ENCODE results near the gene ALDH2. TPM values are rescaled to one million over a fixed set of nuclear protein-coding genes. Genes with fewer than 3 reads are reported as not detected.
"Not testable (repeated sequence)": the region's sequence is repeated elsewhere in the genome, so short reads cannot be mapped to it uniquely, and the experiment has no call there.

Gene ALDH2
- total RNA-seq: 100 to 1,000 TPM; 111 to 156 (median 130) TPM

DNA sequence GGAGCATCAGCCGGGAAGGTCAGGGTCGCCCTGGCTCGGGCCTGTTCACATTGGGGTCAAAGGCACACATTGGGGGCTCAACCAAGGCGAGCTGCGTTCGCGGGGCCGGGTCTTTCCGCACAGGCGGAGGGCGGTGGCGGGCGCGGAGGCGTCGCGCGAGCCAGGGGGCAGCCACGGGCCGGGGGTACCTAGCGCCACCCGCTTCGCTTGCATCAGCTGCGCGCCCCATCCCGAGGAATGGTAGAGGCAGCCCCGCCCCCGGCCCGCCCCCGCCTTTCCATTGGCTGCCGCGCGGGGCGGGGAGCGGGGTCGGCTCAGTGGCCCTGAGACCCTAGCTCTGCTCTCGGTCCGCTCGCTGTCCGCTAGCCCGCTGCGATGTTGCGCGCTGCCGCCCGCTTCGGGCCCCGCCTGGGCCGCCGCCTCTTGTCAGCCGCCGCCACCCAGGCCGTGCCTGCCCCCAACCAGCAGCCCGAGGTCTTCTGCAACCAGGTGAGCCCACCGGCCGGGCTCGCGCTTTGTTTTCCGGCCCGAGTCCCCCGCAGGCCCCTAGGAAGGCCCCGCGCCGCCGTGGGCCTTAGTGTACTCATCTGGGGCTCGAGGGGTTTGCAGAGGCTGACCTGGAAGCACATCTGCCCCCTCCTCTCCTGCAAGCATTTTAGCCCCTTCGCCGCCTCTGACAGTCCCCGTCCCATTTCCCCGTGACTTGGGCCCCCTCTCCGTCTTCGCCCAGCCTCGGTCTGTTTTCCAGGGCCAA, at the start of gene ALDH2:
ALDH2 (plus strand) TSS at position 326 of the 754 bp plus-strand sequence; CDS start at position 376, 50 bp downstream.
- no peaks in the 10 kb centered on the region for H3K36me3 ChIP-seq
- TF ChIP-seq POLR2A (IDR thresholded peaks at IDR 0.05) (peak in 1 of 2 donors; percentile 82), POLR2AphosphoS5 (IDR thresholded peaks at IDR 0.05) (peak in 2 of 3 donors; percentile 46 to 50)
- TF ChIP-seq, protein P1, sequence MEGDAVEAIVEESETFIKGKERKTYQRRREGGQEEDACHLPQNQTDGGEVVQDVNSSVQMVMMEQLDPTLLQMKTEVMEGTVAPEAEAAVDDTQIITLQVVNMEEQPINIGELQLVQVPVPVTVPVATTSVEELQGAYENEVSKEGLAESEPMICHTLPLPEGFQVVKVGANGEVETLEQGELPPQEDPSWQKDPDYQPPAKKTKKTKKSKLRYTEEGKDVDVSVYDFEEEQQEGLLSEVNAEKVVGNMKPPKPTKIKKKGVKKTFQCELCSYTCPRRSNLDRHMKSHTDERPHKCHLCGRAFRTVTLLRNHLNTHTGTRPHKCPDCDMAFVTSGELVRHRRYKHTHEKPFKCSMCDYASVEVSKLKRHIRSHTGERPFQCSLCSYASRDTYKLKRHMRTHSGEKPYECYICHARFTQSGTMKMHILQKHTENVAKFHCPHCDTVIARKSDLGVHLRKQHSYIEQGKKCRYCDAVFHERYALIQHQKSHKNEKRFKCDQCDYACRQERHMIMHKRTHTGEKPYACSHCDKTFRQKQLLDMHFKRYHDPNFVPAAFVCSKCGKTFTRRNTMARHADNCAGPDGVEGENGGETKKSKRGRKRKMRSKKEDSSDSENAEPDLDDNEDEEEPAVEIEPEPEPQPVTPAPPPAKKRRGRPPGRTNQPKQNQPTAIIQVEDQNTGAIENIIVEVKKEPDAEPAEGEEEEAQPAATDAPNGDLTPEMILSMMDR (IDR thresholded peaks at IDR 0.05): no peak
- DNase-seq (ENCODE audit: low spot score in 2 of 2): peak; percentile 84 to 88
- WGBS: under 1% methylated on average over 22 of the region's 73 CpGs
- H3K9me3 ChIP-seq: no peaks in the 10 kb centered on the region
- H3K4me3 ChIP-seq: peak within 1 kb of the TSS; percentile 88
- peak within 1 kb of the TSS; percentile 91 for H3K27ac ChIP-seq
- peaks cover 45% of the 10 kb centered on the region for H3K4me1 ChIP-seq
- H3K27me3 ChIP-seq: no peaks in the 10 kb centered on the region

DNA sequence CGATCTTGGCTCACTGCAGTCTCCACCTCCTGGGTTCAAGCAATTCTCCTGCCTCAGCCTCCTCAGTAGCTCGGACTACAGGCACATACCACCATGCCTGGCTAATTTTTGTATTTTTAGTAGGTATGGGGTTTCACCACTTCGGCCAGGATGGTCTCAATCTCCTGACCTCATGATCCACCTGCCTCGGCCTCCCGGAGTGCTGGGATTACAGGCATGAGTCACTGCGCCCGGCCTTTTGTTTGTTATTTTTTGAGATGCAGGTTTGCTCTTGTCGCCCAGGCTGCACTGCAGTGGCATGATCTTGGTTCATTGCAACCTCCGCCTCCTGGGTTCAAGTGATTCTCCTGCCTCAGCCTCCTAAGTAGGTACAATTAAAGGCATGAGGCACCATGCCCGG, 47.4 kb upstream of the ALDH2 start:
- DNase-seq (ENCODE audit: low spot score in 2 of 2): not testable (repeated sequence)

GRCh38 chr12:111720457-111720856, 46.3 kb upstream of the ALDH2 start:
- DNase-seq (ENCODE audit: low spot score in 2 of 2): no peak
- no peaks in the 10 kb centered on the region for H3K4me1 ChIP-seq
- H3K9me3 ChIP-seq: no peaks in the 10 kb centered on the region
- H3K36me3 ChIP-seq: peaks cover 75% of the 10 kb centered on the region
- H3K27ac ChIP-seq: no peak overlapping the region
- WGBS: 96% methylated on average over 6 of the region's 6 CpGs
- H3K4me3 ChIP-seq: no peak overlapping the region
- H3K27me3 ChIP-seq: no peaks in the 10 kb centered on the region
- TF ChIP-seq, protein P1 (IDR thresholded peaks at IDR 0.05): no peak
- TF ChIP-seq POLR2A (IDR thresholded peaks at IDR 0.05) (no peak), POLR2AphosphoS5 (IDR thresholded peaks at IDR 0.05) (no peak), EP300 (IDR thresholded peaks at IDR 0.05) (no peak)

More for the DNA sequence above, 47.4 kb upstream of the ALDH2 start:
- not testable (repeated sequence) for H3K4me3 ChIP-seq, H3K27ac ChIP-seq, H3K9me3 ChIP-seq, H3K4me1 ChIP-seq, H3K27me3 ChIP-seq
- 89% methylated on average over 10 of the region's 10 CpGs for WGBS
- H3K36me3 ChIP-seq: peaks cover 78% of the 10 kb centered on the region

DNA sequence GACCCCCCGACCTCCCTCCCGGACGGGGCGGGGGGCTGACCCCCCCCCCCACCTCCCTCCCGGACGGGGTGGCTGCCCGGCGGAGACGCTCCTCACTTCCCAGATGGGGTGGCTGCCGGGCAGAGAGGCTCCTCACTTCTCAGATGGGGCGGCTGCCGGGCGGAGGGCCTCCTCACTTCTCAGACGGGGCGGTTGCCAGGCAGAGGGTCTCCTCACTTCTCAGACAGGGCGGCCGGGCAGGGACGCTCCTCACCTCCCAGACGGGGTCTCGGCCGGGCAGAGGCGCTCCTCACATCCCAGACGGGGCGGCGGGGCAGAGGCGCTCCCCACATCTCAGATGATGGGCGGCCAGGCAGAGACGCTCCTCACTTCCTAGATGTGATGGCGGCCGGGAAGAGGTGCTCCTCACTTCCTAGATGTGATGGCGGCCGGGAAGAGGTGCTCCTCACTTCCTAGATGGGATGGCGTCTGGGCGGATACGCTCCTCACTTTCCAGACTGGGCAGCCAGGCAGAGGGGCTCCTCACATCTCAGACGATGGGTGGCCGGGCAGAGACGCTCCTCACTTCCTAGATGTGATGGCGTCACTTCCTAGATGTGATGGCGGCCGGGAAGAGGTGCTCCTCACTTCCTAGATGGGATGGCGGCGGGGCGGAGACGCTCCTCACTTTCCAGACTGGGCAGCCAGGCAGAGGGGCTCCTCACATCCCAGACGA, 42.9 kb upstream of the ALDH2 start:
- H3K36me3 ChIP-seq: peaks cover 67% of the 10 kb centered on the region
- not testable (repeated sequence) for H3K27ac ChIP-seq; DNase-seq (ENCODE audit: low spot score in 2 of 2); H3K9me3 ChIP-seq; H3K4me3 ChIP-seq; H3K27me3 ChIP-seq; H3K4me1 ChIP-seq
- WGBS: no CpG with 5 or more reads among the region's 46 CpGs

GRCh38 chr12:111728795-111729194, 37.9 kb upstream of the ALDH2 start:
- Histone ChIP-seq H3K4me3 (no peak overlapping the region), H3K4me1 (no peaks in the 10 kb centered on the region), H3K27me3 (no peaks in the 10 kb centered on the region), H3K9me3 (no peaks in the 10 kb centered on the region), H3K36me3 (peaks cover 78% of the 10 kb centered on the region), H3K27ac (no peak overlapping the region)
- no peak for DNase-seq (ENCODE audit: low spot score in 2 of 2)
- WGBS: 100% methylated on average over 2 of the region's 2 CpGs
- no peak for TF ChIP-seq EP300 (IDR thresholded peaks at IDR 0.05)
- TF ChIP-seq, protein P1 (IDR thresholded peaks at IDR 0.05): no peak
- TF ChIP-seq POLR2A (IDR thresholded peaks at IDR 0.05): no peak
- TF ChIP-seq POLR2AphosphoS5 (IDR thresholded peaks at IDR 0.05): no peak

GRCh38 chr12:111730420-111730819, 36.3 kb upstream of the ALDH2 start:
- Histone ChIP-seq H3K36me3 (peaks cover 76% of the 10 kb centered on the region), H3K27me3 (no peaks in the 10 kb centered on the region), H3K9me3 (no peaks in the 10 kb centered on the region), H3K4me1 (no peaks in the 10 kb centered on the region), H3K4me3 (no peak overlapping the region), H3K27ac (no peak overlapping the region)
- no peak for DNase-seq (ENCODE audit: low spot score in 2 of 2)
- 90% methylated on average over 9 of the region's 9 CpGs for WGBS
- TF ChIP-seq POLR2A (IDR thresholded peaks at IDR 0.05): no peak
- TF ChIP-seq POLR2AphosphoS5 (IDR thresholded peaks at IDR 0.05): no peak
- TF ChIP-seq, protein P1 (IDR thresholded peaks at IDR 0.05): no peak
- no peak for TF ChIP-seq EP300 (IDR thresholded peaks at IDR 0.05)
